HL-60 (cell line): ENCODE measurements around the gene NEK9.

Experiments used
- DNase-seq, 2 experiments: peaks; one replicate each; pipeline ENCODE4 v3.0.0-alpha.2; 2010 to 2020; ENCODE audit warnings: low read depth in 1 of 2, low spot score in 1 of 2
- H3K27ac ChIP-seq: fragments of 250-450 bp; sonication (Bioruptor Pico); replicated peaks from 2 replicates; pipeline ENCODE4 v1.5.1; 2020; ENCODE audit warnings: mild to moderate bottlenecking, moderate library complexity
- H3K27me3 ChIP-seq: fragments of 250-450 bp; sonication (Bioruptor Pico); 2 replicates; pipeline ENCODE4 v1.5.1; 2021; ENCODE audit warnings: mild to moderate bottlenecking, moderate library complexity; ENCODE audit not compliant: insufficient read depth, poor library complexity, severe bottlenecking
- H3K4me3 ChIP-seq: replicated peaks from 2 replicates; pipeline ENCODE4 v1.5.1; 2011; ENCODE audit warnings: mild to moderate bottlenecking, control low read depth, low read length; ENCODE audit not compliant: insufficient read depth
- CTCF ChIP-seq: IDR thresholded peaks from one replicate; pipeline ENCODE4 v1.5.1; 2011; ENCODE audit warnings: low read length, control low read depth, inconsistent platforms; ENCODE audit not compliant: insufficient read depth
- GABPA ChIP-seq: IDR thresholded peaks from 2 replicates; pipeline ENCODE4 v1.6.1; 2012; ENCODE audit warnings: low read depth
- POLR2AphosphoS5 ChIP-seq: IDR thresholded peaks from 2 replicates; pipeline ENCODE4 v1.6.1; 2012; ENCODE audit warnings: low read depth
- REST ChIP-seq: IDR thresholded peaks from 2 replicates; pipeline ENCODE4 v1.6.1; 2012; ENCODE audit warnings: low read depth; ENCODE audit not compliant: insufficient replicate concordance
- SPI1 ChIP-seq: IDR thresholded peaks from 2 replicates; pipeline ENCODE4 v1.6.1; 2012; ENCODE audit warnings: low read depth, mild to moderate bottlenecking, borderline replicate concordance

Gene NEK9

GRCh38 chr14:75095690-75096089, 31.2 kb downstream of the NEK9 start:
- Histone ChIP-seq H3K4me3 (no peak overlapping the region), H3K27me3 (no peaks in the 10 kb centered on the region), H3K27ac (no peak overlapping the region)
- TF ChIP-seq CTCF (no peak), POLR2AphosphoS5 (no peak)
- DNase-seq: no peak

- no peak overlapping the region for H3K27ac ChIP-seq
- no peak for DNase-seq
These were observed 32.0 kb downstream of the NEK9 start for GRCh38 chr14:75094896-75095295.

GRCh38 chr14:75092698-75093097, 34.1 kb downstream of the NEK9 start:
- no peak for TF ChIP-seq CTCF
- no peak for TF ChIP-seq GABPA
- no peak for TF ChIP-seq POLR2AphosphoS5
- no peak for TF ChIP-seq SPI1
- TF ChIP-seq REST: no peak
- Histone ChIP-seq H3K4me3 (no peak overlapping the region), H3K27ac (no peak overlapping the region), H3K27me3 (no peaks in the 10 kb centered on the region)
- DNase-seq: no peak

More at GRCh38 chr14:75094896-75095295, 32.0 kb downstream of the NEK9 start:
- no peak overlapping the region for H3K4me3 ChIP-seq
- no peaks in the 10 kb centered on the region for H3K27me3 ChIP-seq
- TF ChIP-seq POLR2AphosphoS5: no peak
- TF ChIP-seq GABPA: no peak
- TF ChIP-seq SPI1: no peak
- TF ChIP-seq CTCF: no peak
- TF ChIP-seq REST: no peak

GRCh38 chr14:75091251-75091650, 35.6 kb downstream of the NEK9 start:
- DNase-seq: no peak

More at GRCh38 chr14:75091251-75091650, 35.6 kb downstream of the NEK9 start:
- Histone ChIP-seq H3K27ac (no peak overlapping the region), H3K27me3 (no peaks in the 10 kb centered on the region), H3K4me3 (no peak overlapping the region)
- TF ChIP-seq CTCF: no peak
